Mammary epithelial cell (primary cell): ENCODE data around the gene TMCC1.

ENCODE experiments used
- CTCF ChIP-seq, 2 donors: IDR thresholded peaks in 1 of 2; conservative IDR thresholded peaks in 1 of 2; 2 replicates each; pipeline ENCODE4 v1.5.1; 2011 to 2012; ENCODE audit warnings: inconsistent platforms in 2 of 2, low read length in 2 of 2, mild to moderate bottlenecking in 2 of 2, control low read depth in 1 of 2, low read depth in 1 of 2; ENCODE audit not compliant: insufficient read depth in 1 of 2; ENCODE audit errors: extremely low read depth in 1 of 2
- EZH2 ChIP-seq: IDR thresholded peaks from 2 replicates; pipeline ENCODE4 v1.6.1; 2012; ENCODE audit warnings: low read length, inconsistent platforms, borderline replicate concordance

GRCh38 chr3:129629011-129629410 is 264.5 kb downstream of the TMCC1 start:
- TF ChIP-seq CTCF (conservative IDR thresholded peaks at IDR 0.05 in 1 of 2, IDR thresholded peaks at IDR 0.05 in 1 of 2; ENCODE audit: extremely low read depth in 1 of 2, insufficient read depth in 1 of 2, low read depth in 1 of 2, low read length in 2 of 2) (no peak), EZH2 (no peak)
